GM21619 (cell line): Measurements from ENCODE around the gene BRCC3.
"Not testable (repeated sequence)": the region's sequence is repeated elsewhere in the genome, so short reads cannot be mapped to it uniquely, and the experiment has no call there.

Source experiments
- ATAC-seq: cut with Tn5 transposase; IDR thresholded peaks from one replicate; pipeline ENCODE4 v1.9.1; 2021; ENCODE audit not compliant: unreplicated experiment

Gene BRCC3

GRCh38 chrX:155143959-155144548 lies 72.7 kb downstream of the BRCC3 start:
- ATAC-seq: no peak

GRCh38 chrX:155144926-155145325 lies 73.6 kb downstream of the BRCC3 start:
- ATAC-seq: no peak

- not testable (repeated sequence) for ATAC-seq
Observed at GRCh38 chrX:155147612-155148011, 76.3 kb downstream of the BRCC3 start.

- not testable (repeated sequence) for ATAC-seq
Observed at GRCh38 chrX:155148166-155148565, 76.9 kb downstream of the BRCC3 start.

GRCh38 chrX:155148724-155149537 lies 77.6 kb downstream of the BRCC3 start:
- ATAC-seq: no peak

DNA sequence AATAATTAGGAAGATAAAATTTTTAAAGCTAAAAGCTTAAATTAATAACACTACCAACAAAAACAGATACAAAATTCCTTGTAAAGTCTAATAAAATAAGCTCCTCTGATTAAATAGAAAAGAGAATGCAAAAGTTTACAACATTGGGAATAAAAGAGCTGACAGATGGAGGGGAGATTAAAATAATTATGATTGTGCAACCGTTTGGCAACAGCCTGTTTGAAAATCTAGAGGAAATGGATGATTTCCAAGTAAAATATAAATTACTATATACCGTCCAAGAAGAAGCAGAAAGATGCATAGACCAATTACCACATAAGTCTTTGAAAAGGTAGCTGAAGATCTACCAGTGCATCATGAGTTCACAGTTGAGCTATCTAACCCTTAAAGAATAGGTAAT lies 98.6 kb downstream of the BRCC3 start:
- no peak for ATAC-seq
